Measurements from ENCODE around the gene KCNQ5.

KCNQ5 gene

GRCh38 chr6:72811971-72812421 lies 190.1 kb downstream of the KCNQ5 start:
- no peak for FAIRE-seq

DNA sequence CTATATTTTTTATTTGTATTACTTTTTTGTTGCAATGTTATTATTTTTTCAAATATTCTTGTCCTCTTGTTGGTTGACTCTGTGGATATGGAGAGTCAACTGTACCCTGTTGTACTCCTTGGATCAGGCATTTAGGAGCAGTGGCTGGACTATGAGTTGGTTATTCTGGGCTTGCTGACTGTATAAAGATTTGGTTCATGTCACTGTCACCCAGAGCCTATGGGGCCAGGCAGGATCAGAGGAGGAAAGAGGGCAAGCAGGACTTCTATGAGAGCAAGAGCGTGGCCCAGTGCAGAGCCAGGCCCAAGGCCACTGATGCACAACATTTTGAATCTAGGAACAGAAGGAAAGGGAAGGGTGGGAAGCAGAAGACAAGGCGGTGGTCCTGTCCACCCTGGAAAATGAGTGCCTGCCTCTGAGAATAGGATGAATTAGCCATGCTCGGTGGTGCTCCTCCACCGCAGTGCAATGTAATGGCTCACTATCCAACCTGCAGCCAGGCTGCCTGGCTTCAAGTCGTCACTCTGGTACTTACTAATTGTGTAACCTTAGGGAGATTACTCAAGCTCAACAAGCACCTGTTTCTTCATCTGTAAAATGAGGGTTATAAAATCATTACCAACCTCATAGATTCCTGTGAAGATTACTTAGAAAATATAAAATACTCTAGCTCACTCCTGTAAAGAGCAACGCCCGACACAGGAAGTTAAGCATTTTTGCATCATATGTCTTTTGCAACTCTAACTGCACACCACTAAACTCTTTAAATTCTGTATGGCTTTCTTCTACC lies 192.1 kb downstream of the KCNQ5 start:
- no peak for FAIRE-seq

DNA sequence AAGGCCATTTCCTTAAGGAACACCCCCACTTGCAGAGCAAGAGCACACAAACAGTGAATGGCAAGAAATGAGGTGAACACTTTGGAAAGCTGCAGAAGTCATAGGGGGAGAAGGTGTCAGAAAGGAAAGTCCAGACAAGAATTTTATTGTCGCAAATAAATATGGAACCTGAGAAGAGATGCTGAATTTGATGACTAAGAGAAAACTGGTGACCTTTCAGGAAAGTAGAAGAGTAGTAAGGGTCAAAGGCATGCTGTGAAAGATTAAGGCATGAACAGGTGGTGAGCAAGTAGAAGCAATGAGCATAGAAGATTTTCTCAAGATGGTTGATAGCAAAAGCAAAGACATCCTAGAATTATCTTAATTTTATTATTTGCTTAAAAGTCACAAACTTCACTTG lies 194.2 kb downstream of the KCNQ5 start:
- FAIRE-seq = no peak

DNA sequence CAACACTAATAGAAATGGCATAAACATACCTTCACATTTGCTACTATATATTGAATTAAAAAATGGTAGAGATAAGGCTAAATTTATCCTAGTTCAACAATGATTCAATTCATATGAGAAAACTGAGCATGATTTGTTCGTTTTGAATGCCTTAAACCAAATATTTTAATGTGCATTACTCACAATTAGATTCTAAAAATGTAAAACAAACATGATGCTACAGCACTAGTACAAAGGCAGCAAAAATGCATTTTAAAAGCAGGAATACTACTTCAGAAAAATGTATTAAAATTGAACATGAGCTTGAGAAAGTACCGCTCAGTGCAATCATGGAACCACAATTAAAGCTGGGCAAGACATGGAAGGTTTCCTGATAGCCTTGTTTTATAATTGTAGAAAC lies 195.3 kb downstream of the KCNQ5 start:
- FAIRE-seq = no peak

DNA sequence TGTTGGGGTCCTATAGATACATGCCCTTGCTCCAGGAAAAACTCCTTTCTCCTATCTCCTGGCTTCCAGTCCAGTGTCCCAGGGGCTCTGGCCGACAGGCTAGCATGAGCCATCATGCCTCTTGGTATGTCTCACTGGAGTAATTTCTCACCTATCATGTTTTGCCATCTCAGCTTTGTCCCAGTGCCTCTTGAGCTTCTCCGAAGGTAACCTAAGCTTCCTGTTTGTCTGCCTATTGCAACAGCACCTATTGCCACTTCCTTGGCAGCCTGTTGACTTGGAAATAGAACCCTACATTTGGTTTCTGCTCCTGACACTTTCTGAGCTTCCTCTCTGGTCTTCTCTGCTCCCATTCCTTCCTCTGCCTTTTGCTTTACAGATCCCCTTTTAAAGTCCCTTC lies 197.7 kb downstream of the KCNQ5 start:
- FAIRE-seq = no peak

- no peak for FAIRE-seq
Measured at GRCh38 chr6:72820153-72820552, 198.3 kb downstream of the KCNQ5 start.

DNA sequence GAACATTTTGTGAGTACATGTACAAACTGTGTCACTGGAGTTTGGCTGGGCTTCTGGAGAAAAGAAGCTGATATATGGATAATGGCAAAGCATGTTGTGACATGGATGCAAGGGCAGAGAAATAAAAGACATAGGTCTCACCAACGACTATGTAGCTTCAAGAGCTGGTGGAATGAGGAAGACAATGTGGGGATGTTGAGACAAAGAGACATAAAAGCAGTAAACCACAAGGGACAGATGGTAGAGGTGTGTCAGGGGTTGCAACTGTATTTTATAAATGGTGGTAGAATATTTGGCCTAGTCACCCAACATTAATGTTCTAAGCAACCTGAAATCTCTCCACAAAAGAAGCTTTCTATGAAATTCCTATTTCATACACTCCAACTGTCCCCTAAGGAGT lies 199.0 kb downstream of the KCNQ5 start:
- FAIRE-seq = no peak

DNA sequence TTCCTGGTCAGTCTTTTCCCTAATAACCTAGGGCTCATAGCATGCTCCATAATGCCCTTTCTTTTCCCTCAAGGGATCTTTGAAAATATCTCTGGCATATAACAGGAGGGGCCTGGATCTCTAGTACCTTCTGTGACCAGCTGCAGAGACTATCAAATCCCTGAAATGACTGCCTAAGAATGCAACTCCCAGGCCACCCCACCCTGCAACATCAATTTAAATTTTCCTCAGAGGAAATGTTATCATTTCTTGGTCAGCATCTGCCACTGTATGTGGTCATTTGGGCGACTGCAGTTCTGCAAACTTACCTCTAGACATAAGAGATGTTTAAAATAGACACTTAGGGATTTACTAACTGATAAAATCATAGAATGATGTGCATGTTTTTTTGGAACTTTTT lies 200.2 kb downstream of the KCNQ5 start:
- FAIRE-seq = no peak

DNA sequence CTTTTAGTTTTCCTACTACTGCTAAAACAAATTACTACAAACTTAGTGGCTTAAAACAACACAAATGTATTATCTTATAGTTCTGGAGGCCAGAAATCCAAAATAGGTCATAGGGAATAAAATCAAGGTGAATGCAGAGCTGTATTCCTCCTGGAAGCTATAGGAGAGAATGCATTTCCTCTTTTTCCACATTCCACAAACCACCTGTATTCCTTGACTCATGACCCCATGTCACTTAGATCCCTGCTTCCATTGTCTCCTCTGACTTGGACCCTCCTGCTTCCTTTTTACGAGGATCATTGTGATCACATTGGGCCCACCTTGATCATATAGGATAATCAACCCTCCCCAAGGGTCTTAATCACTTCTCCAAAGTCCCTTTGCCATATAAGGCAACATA lies 200.8 kb downstream of the KCNQ5 start:
- FAIRE-seq = no peak

- FAIRE-seq = no peak
Measured at GRCh38 chr6:72824833-72825232, 203.0 kb downstream of the KCNQ5 start.

DNA sequence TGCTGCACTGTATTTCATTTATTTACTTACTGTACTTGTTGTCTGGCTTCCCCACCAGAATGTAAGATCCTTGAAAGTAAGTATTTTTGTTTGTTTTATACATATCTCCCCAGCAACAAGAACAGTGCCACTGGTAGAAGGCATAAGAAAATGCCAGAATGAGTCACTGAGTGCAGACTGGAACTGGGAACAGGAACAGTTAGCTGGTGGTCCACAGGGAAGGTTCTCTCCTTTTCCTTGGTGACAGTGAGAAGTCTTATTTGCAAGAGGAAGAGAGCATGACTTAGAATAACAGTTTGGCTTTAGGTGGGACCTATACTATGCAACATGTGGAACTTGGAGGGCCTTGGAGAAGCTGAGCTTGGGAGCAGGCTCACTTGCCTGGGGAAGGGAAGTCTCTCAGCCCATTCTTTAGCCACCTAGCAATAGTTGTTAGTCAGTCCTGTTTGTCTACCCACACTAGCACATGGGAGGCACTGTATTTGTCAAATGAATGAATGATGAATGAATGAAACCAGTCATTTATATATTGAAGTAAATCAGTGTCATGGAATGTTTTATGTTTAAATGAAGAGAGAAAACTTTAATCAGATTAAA lies 203.5 kb downstream of the KCNQ5 start:
- no peak for FAIRE-seq

DNA sequence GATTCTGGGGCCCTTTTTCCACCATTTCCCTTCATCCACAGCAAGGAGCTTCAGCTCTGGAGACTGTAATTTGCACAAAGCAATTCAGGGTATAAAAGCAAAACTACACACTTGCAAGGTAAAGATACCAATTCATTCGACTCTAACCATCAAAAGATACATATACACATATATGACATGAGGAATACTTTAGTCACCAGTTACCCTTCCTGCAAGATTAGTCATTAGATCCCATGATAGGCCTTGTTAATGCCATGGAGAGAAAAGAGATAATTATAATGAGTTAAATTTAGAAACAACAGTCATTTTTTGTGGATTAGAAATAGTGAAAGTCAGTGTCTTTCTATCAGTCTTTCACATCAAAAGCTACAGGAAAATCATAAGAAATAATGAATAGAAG lies 204.2 kb downstream of the KCNQ5 start:
- no peak for FAIRE-seq

GRCh38 chr6:72826744-72827438 lies 205.0 kb downstream of the KCNQ5 start:
- no peak for FAIRE-seq

- no peak for FAIRE-seq
Measured at GRCh38 chr6:72828904-72829303, 207.0 kb downstream of the KCNQ5 start.

- no peak for FAIRE-seq
Measured at GRCh38 chr6:72832271-72832670, 210.4 kb downstream of the KCNQ5 start.

DNA sequence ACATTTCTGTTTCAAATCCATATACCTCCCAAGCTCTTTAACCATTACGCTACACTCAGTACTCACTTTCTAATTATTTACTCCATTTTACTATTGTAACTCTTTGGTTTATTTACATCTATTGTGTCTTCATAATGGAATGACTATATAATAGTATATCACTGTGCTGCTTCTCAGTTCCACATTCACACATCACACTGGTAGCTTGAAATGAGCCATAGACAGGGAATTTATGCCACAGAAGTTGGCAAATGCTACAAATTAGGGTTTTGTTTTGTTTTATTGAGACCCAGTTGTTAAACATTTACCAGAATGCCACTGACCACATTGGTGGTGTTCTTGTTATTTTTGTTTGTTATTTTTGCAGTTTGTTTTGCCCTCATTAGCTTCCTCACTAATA lies 213.9 kb downstream of the KCNQ5 start:
- no peak for FAIRE-seq

- no peak for FAIRE-seq
Measured at GRCh38 chr6:72836971-72837370, 215.1 kb downstream of the KCNQ5 start.

DNA sequence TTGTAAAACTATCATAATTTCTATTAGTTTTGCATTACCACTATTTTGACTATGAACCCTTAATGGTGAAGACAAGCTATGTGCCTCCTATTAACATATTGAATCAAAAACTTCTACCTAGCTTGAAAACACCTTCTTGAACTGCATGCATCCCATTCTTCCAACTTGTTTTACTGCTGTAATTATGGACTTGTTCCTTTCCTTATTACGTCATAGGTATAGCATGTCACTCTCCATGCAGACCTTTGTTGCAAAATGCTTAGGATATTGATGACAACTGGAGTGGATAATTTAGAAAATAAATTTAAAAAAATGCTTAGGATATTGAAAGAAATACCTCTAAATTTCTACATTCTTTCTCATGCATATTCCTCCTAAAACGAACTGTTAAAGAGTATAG lies 219.3 kb downstream of the KCNQ5 start:
- no peak for FAIRE-seq

DNA sequence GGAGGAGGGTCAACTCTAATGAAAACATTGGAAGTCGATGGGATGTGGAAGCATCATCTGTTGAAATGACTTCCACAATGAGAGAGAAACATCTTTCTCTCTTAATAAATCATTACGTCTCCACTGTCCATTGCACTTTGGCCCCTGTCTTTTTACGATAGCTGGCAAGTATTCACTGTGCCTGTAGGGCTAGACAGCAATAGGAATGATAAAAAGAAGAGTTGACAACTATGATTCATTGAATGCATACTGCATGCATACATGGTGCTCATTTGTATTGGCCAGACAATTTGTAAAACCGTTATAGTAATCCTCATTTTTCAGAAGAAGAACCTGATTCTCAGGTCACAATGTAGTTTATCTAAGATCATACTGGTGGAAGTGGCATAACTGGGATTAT lies 220.3 kb downstream of the KCNQ5 start:
- no peak for FAIRE-seq

- FAIRE-seq = no peak
Measured at GRCh38 chr6:72844614-72845013, 222.8 kb downstream of the KCNQ5 start.

DNA sequence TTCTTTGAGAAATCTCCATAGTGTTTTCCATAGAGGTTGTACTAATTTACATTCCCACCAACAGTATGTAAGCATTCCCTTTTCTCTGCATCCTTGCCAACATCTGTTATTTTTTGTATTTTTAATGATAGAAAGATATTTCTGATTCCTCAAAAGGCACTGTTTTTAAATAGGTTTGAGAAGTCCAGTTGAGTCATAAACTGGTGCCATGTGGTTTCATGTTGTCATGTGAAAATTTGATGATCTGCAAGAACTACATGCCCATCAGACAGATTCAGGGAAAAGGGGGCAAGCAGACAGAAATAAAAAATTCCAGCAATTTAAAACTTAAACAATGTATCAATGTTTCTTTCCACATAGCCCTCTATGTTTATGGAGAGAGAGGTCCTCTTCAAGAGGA lies 227.5 kb downstream of the KCNQ5 start:
- no peak for FAIRE-seq

GRCh38 chr6:72850040-72850439 lies 228.2 kb downstream of the KCNQ5 start:
- no peak for FAIRE-seq

DNA sequence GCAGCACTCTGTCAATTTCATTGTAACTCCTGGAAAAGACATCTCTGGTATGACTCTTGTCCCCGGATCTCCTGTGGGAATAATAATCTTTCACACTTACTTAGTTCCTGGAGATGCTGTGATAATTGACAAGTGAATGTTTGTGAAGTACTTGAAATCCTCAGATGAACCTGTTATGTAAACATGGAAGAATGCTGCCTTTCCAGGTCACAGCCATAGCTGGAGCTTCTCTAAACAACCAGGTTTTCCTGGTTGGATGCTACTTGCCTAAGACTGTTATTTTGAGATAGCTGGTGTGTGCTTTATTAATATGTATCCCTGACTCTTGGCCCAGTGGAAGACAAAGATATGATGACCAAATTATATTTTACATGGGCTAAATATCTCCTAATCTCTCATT lies 228.6 kb downstream of the KCNQ5 start:
- FAIRE-seq = no peak

GRCh38 chr6:72855471-72855870 lies 233.6 kb downstream of the KCNQ5 start:
- FAIRE-seq = no peak

Measured in colon (tissue), 2 donors.